Measurements from ENCODE around the gene RAX. TPM values are rescaled to one million over a fixed set of nuclear protein-coding genes. Genes with fewer than 3 reads are reported as not detected.

Gene RAX
- polyA plus RNA-seq, 3 donors = not detected

- no peak overlapping the region for H3K27ac ChIP-seq (ENCODE audit: low read depth, low read length)
- 23 to 36% (median 23%) methylated on average over 6 of the region's 6 CpGs for WGBS, 3 donors
These were observed 2.2 kb upstream of the RAX start for GRCh38 chr18:59275406-59275949.

- no peak overlapping the region for H3K27ac ChIP-seq (ENCODE audit: low read depth, low read length)
- 14 to 17% (median 16%) methylated on average over 18 of the region's 18 CpGs for WGBS, 3 donors
These were observed 1.3 kb upstream of the RAX start for GRCh38 chr18:59274533-59274928.

- 3 to 5% (median 4%) methylated on average over 48 of the region's 48 CpGs for whole genome bisulfite sequencing, 3 donors
- no peak overlapping the region for H3K27ac ChIP-seq (ENCODE audit: low read depth, low read length)
These were observed 692 bp upstream of the RAX start for GRCh38 chr18:59273759-59274532.

GRCh38 chr18:59272221-59272888 lies 899 bp downstream of the RAX start:
- 3 to 5% (median 3%) methylated on average over 51 to 52 of the region's 52 CpGs for WGBS, 3 donors
- no peak overlapping the region for H3K27ac ChIP-seq (ENCODE audit: low read depth, low read length)

GRCh38 chr18:59271606-59272220 lies 1.5 kb downstream of the RAX start:
- H3K27ac ChIP-seq (ENCODE audit: low read depth, low read length) = no peak overlapping the region
- 15 to 21% (median 20%) methylated on average over 14 of the region's 14 CpGs for WGBS, 3 donors

- no peak overlapping the region for H3K27ac ChIP-seq (ENCODE audit: low read depth, low read length)
- 15 to 29% (median 20%) methylated on average over 4 of the region's 4 CpGs for WGBS, 3 donors
These were observed 2.5 kb downstream of the RAX start for GRCh38 chr18:59270689-59271257.

GRCh38 chr18:59269563-59270119 lies 3.6 kb downstream of the RAX start:
- 6 to 14% (median 7%) methylated on average over 12 to 17 of the region's 17 CpGs for WGBS, 3 donors
- H3K27ac ChIP-seq (ENCODE audit: low read depth, low read length) = no peak overlapping the region

GRCh38 chr18:59268721-59269562 lies 4.3 kb downstream of the RAX start:
- WGBS, 3 donors = 1 to 3% (median 2%) methylated on average over 67 to 90 of the region's 90 CpGs
- H3K27ac ChIP-seq (ENCODE audit: low read depth, low read length) = no peak overlapping the region

- 7 to 11% (median 7%) methylated on average over 28 of the region's 28 CpGs for WGBS, 3 donors
- H3K27ac ChIP-seq (ENCODE audit: low read depth, low read length) = no peak overlapping the region
These were observed 5.0 kb downstream of the RAX start for GRCh38 chr18:59268127-59268720.

- no peak overlapping the region for H3K27ac ChIP-seq (ENCODE audit: low read depth, low read length)
- 1 to 4% (median 2%) methylated on average over 39 to 41 of the region's 41 CpGs for WGBS, 3 donors
These were observed 5.6 kb downstream of the RAX start for GRCh38 chr18:59267503-59268126.

- 6 to 12% (median 11%) methylated on average over 10 of the region's 10 CpGs for WGBS, 3 donors
- no peak overlapping the region for H3K27ac ChIP-seq (ENCODE audit: low read depth, low read length)
These were observed 6.3 kb downstream of the RAX start for GRCh38 chr18:59266886-59267502.

- WGBS, 3 donors = 11 to 30% (median 26%) methylated on average over 1 of the region's 1 CpG
These were observed 6.8 kb downstream of the RAX start for GRCh38 chr18:59266459-59266858.

GRCh38 chr18:59265974-59266369 lies 7.3 kb downstream of the RAX start:
- 4 to 10% (median 10%) methylated on average over 12 of the region's 12 CpGs for WGBS, 3 donors
- no peak overlapping the region for H3K27ac ChIP-seq (ENCODE audit: low read depth, low read length)

More at GRCh38 chr18:59266459-59266858, 6.8 kb downstream of the RAX start:
- no peak overlapping the region for H3K27ac ChIP-seq (ENCODE audit: low read depth, low read length)

- H3K27ac ChIP-seq (ENCODE audit: low read depth, low read length) = no peak overlapping the region
- WGBS, 3 donors = 2 to 5% (median 3%) methylated on average over 35 to 38 of the region's 38 CpGs
These were observed 7.8 kb downstream of the RAX start for GRCh38 chr18:59265246-59265973.

GRCh38 chr18:59264651-59265245 lies 8.5 kb downstream of the RAX start:
- 5 to 6% (median 5%) methylated on average over 41 of the region's 41 CpGs for WGBS, 3 donors

More at GRCh38 chr18:59264651-59265245, 8.5 kb downstream of the RAX start:
- H3K27ac ChIP-seq (ENCODE audit: low read depth, low read length) = no peak overlapping the region

Data from adipose tissue (tissue), 3 donors.